Activated naive CD8-positive, alpha-beta T cell treated with anti-CD3 and anti-CD28 coated beads for 36 hours (primary cell): ENCODE measurements around the gene SUGT1. TPM values are rescaled to one million over a fixed set of nuclear protein-coding genes. Genes with fewer than 3 reads are reported as not detected.

Experiments
- DNase-seq: peaks from one replicate; pipeline ENCODE4 v3.0.0; 2021
- H3K27ac Mint-ChIP-seq: one replicate; pipeline ENCODE4 v1.8.0; 2022; ENCODE audit warnings: mild to moderate bottlenecking, moderate library complexity, mixed read lengths
- H3K27me3 Mint-ChIP-seq: one replicate; pipeline ENCODE4 v1.8.0; 2022; ENCODE audit warnings: mild to moderate bottlenecking, mixed read lengths
- H3K36me3 Mint-ChIP-seq: one replicate; pipeline ENCODE4 v1.8.0; 2021; ENCODE audit warnings: mild to moderate bottlenecking, mixed read lengths
- H3K4me1 Mint-ChIP-seq: one replicate; pipeline ENCODE4 v1.8.0; 2021; ENCODE audit warnings: mixed read lengths
- H3K4me3 Mint-ChIP-seq: one replicate; pipeline ENCODE4 v1.8.0; 2022; ENCODE audit warnings: mild to moderate bottlenecking, moderate library complexity, mixed read lengths
- H3K9me3 Mint-ChIP-seq: one replicate; pipeline ENCODE4 v1.8.0; 2022; ENCODE audit warnings: mixed read lengths
- total RNA-seq, 2 experiments: library from RNA; stranded (reverse); gene quantifications; one replicate each; pipeline ENCODE4 v1.2.3, GENCODE V29; 2021

SUGT1 gene
- total RNA-seq, 2 experiments from 2014 or later: 63.6 TPM

GRCh38 chr13:52737965-52738364, 85.3 kb downstream of the SUGT1 start:
- Mint-ChIP-seq H3K4me3 (no peak overlapping the region), H3K4me1 (peaks cover 2% of the 10 kb centered on the region), H3K27me3 (peaks cover 44% of the 10 kb centered on the region), H3K36me3 (no peaks in the 10 kb centered on the region), H3K9me3 (no peaks in the 10 kb centered on the region), H3K27ac (no peak overlapping the region)
- no peak for DNase-seq

DNA sequence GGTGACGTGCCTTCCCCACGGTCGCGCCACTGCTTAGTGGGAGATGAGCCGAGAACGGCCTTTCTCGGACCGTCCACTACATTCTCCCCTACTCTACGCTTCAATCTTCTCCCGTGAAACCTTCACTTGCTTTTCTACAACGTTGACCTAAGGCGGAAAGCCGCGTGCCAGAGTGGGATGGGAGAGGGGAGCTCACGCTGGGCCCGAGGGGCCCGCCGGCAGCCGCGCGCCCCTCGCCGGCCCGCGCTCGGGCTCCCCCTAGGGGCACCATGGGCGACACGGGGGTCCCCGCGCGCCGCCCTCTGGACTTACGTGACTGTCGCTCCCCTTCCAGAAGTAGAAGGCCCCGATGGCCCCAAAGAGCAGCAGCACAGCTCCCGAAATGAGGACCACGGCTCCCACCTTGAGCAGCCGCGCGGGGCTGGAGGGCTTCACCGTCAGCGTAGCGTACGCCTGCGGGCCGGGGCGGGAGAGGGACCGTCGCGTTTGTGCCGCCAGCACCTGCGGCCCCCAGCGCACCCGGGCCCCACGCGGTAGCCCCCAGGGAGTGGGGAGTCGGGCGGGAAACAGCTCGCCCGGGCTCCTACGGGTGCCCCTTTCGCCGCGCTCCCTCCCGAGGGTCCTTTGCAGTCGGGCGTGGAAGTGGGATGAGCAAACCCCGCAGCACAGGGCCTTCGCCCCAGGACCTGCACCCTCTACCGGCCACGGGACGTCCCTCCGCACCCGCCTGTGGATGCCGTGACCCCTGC, 86.3 kb downstream of the SUGT1 start:
- peak; percentile 46 for DNase-seq
- Mint-ChIP-seq H3K4me3 (peak overlapping the region; percentile 30), H3K27ac (no peak overlapping the region), H3K4me1 (peaks cover 2% of the 10 kb centered on the region), H3K27me3 (peaks cover 51% of the 10 kb centered on the region), H3K36me3 (no peaks in the 10 kb centered on the region), H3K9me3 (no peaks in the 10 kb centered on the region)

DNA sequence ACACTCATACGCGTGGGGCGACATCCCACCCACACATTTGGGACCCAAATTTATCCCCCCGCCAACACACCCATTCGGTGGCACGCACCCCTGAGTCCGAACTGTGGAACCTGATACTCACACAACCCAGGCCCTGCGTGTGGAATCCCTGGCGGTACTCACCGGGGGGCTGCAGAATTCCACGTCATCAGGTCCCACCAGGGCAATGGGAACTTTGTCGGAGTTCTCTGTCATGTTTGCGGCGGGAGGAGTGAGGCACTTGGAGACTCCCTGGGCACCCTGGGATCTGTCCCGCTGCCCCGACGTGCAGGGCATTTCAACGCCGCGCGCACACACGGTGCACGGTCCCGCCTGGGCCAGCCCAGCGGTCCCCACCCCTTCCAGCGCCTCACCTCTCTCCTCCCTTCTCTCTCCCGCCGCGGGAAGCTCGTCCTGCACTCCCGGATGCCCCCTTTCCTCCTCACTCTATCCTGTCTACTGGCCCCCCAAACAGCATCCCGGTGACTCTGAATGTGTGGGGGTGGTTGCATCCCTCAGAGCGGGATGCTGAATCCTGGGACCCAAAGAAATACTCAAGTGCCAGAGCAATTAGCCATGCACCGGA, 86.9 kb downstream of the SUGT1 start, which contains the start of gene CNMD:
Gene CNMD, minus strand, starts transcription at position 353 of the 604 bp plus-strand sequence. Its CDS starts 119 bp downstream, at position 234.
- Mint-ChIP-seq H3K4me3 (peak within 1 kb of the TSS; percentile 67), H3K36me3 (no peaks in the 10 kb centered on the region), H3K4me1 (peaks cover 2% of the 10 kb centered on the region), H3K9me3 (no peaks in the 10 kb centered on the region), H3K27ac (no peak within 1 kb of the TSS), H3K27me3 (peaks cover 52% of the 10 kb centered on the region)
- no peak for DNase-seq

DNA sequence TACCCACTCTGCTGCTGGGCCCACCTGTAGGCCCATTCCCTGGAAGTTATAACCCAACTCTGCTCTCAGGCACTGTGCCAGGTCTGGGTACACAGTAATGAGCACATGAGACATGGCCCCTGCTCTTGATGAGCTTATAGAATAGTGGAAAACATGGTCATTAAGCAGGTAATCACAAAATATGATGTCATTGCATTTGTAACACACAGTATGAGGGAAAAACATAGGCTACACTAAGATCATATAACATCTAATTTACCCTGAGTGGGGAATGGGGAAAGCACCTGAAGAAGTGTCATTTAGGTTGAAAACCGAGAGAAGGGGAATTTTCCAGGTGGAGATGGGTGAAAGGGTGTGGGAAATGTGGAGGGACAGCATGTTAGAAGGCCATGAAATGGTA, 90.9 kb downstream of the SUGT1 start:
- Mint-ChIP-seq H3K36me3 (no peaks in the 10 kb centered on the region), H3K4me1 (peaks cover 2% of the 10 kb centered on the region), H3K4me3 (no peak overlapping the region), H3K27ac (no peak overlapping the region), H3K9me3 (no peaks in the 10 kb centered on the region), H3K27me3 (peaks cover 51% of the 10 kb centered on the region)
- no peak for DNase-seq

DNA sequence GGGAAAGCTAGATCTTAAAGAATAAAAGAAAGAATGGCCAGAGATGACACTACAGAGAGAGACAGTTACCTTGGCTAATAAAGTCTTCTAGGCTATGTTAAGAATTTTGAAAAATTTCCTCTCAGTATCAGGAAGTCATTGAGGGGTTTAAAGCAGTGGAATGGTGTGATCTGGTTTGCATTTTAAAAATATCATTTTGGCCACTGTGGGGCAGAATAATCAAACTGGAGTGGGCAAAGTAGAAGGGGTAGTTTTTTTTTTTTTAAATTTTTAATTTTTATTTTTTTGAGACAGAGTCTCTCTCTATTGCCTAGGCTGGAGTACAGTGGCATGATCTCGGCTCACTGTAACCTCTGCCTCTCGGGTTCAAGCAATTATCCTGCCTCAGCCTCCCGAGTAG, 91.4 kb downstream of the SUGT1 start:
- Mint-ChIP-seq H3K27me3 (peaks cover 50% of the 10 kb centered on the region), H3K4me1 (peaks cover 2% of the 10 kb centered on the region), H3K4me3 (no peak overlapping the region), H3K27ac (no peak overlapping the region), H3K9me3 (no peaks in the 10 kb centered on the region), H3K36me3 (no peaks in the 10 kb centered on the region)
- no peak for DNase-seq

GRCh38 chr13:52744842-52745375, 92.3 kb downstream of the SUGT1 start:
- DNase-seq: no peak
- Mint-ChIP-seq H3K27ac (no peak overlapping the region), H3K9me3 (no peaks in the 10 kb centered on the region), H3K36me3 (no peaks in the 10 kb centered on the region), H3K4me3 (no peak overlapping the region), H3K4me1 (no peaks in the 10 kb centered on the region), H3K27me3 (peaks cover 42% of the 10 kb centered on the region)

- Mint-ChIP-seq H3K4me3 (no peak overlapping the region), H3K4me1 (no peaks in the 10 kb centered on the region), H3K36me3 (no peaks in the 10 kb centered on the region), H3K27me3 (peaks cover 33% of the 10 kb centered on the region), H3K27ac (no peak overlapping the region), H3K9me3 (no peaks in the 10 kb centered on the region)
- no peak for DNase-seq
Measured at GRCh38 chr13:52746141-52746540, 93.5 kb downstream of the SUGT1 start.

DNA sequence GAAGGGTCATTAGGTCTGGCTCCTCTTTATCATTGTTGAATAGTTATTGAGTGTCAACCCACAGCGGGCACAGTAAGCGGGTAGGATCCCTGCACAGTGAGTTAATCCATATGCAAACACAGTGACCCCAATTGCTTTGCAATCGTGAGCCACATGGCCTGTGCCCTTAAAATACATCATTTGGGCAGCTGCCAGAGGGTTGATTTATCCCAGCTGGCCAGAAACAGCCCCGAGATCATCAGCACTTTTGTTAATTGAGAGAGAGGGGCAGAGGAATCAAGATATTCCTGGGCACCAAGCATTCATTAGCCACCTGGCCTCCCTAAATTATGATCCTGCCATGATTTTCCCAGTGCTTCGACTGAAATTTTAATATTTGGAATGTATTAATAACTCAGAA, 96.8 kb downstream of the SUGT1 start:
- DNase-seq: no peak
- Mint-ChIP-seq H3K27me3 (peaks cover 30% of the 10 kb centered on the region), H3K4me1 (no peaks in the 10 kb centered on the region)

More for the DNA sequence above, 96.8 kb downstream of the SUGT1 start:
- Mint-ChIP-seq H3K4me3 (no peak overlapping the region), H3K9me3 (no peaks in the 10 kb centered on the region), H3K27ac (no peak overlapping the region), H3K36me3 (no peaks in the 10 kb centered on the region)

Other genes starting within 250 kb of the SUGT1 start
- gene THSD1, start 246.7 kb upstream of the SUGT1 start, total RNA-seq: under 1 TPM; 0.14 to 0.26 TPM
- gene VPS36, start 202.2 kb upstream of the SUGT1 start, total RNA-seq: 10 to 100 TPM; 22.6 to 26.1 TPM
- gene CKAP2, start 197.4 kb upstream of the SUGT1 start, total RNA-seq: 10 to 100 TPM; 55.4 to 56.1 TPM
- 10 to 100 TPM; 11.2 to 11.6 TPM for gene HNRNPA1L2, start 10.4 kb upstream of the SUGT1 start, total RNA-seq
- gene CNMD, start 87.0 kb downstream of the SUGT1 start, total RNA-seq: not detected
- gene PCDH8, start 195.8 kb downstream of the SUGT1 start, total RNA-seq: not detected